ENCODE measurements around the gene BCL2L12.

BCL2L12 gene

GRCh38 chr19:49651029-49651819 is 14.5 kb upstream of the BCL2L12 start:
- TF ChIP-seq FOXP2 (optimal IDR thresholded peaks at IDR 0.05; ENCODE audit: borderline replicate concordance, extremely low read depth, extremely low read length, insufficient read depth) (no peak), TAF1 (IDR thresholded peaks at IDR 0.05; ENCODE audit: borderline replicate concordance, insufficient read depth, low read length) (no peak), POLR2AphosphoS5 (IDR thresholded peaks at IDR 0.05; ENCODE audit: low read depth, low read length) (no peak), SIN3A (IDR thresholded peaks at IDR 0.05; ENCODE audit: borderline replicate concordance, insufficient read depth, low read length) (no peak), REST (IDR thresholded peaks at IDR 0.05; ENCODE audit: insufficient read depth in 1 of 2, low read depth in 2 of 2, low read length in 2 of 2) (no peak)

GRCh38 chr19:49651820-49652550 is 13.7 kb upstream of the BCL2L12 start:
- TF ChIP-seq POLR2AphosphoS5 (IDR thresholded peaks at IDR 0.05; ENCODE audit: low read depth, low read length): no peak
- TF ChIP-seq TAF1 (IDR thresholded peaks at IDR 0.05; ENCODE audit: borderline replicate concordance, insufficient read depth, low read length): no peak
- no peak for TF ChIP-seq FOXP2 (optimal IDR thresholded peaks at IDR 0.05; ENCODE audit: borderline replicate concordance, extremely low read depth, extremely low read length, insufficient read depth)
- no peak for TF ChIP-seq SIN3A (IDR thresholded peaks at IDR 0.05; ENCODE audit: borderline replicate concordance, insufficient read depth, low read length)
- no peak for TF ChIP-seq REST (IDR thresholded peaks at IDR 0.05; ENCODE audit: insufficient read depth in 1 of 2, low read depth in 2 of 2, low read length in 2 of 2)

- TF ChIP-seq FOXP2 (optimal IDR thresholded peaks at IDR 0.05; ENCODE audit: borderline replicate concordance, extremely low read depth, extremely low read length, insufficient read depth) (no peak), REST (IDR thresholded peaks at IDR 0.05; ENCODE audit: insufficient read depth in 1 of 2, low read depth in 2 of 2, low read length in 2 of 2) (no peak), POLR2AphosphoS5 (IDR thresholded peaks at IDR 0.05; ENCODE audit: low read depth, low read length) (0 out of 2 replicates have a peak, but pooled peaks have one; percentile 33), SIN3A (IDR thresholded peaks at IDR 0.05; ENCODE audit: borderline replicate concordance, insufficient read depth, low read length) (no peak), TAF1 (IDR thresholded peaks at IDR 0.05; ENCODE audit: borderline replicate concordance, insufficient read depth, low read length) (no peak)
Observed at GRCh38 chr19:49652551-49653465, 12.9 kb upstream of the BCL2L12 start.

- TF ChIP-seq TAF1 (IDR thresholded peaks at IDR 0.05; ENCODE audit: borderline replicate concordance, insufficient read depth, low read length) (no peak), SIN3A (IDR thresholded peaks at IDR 0.05; ENCODE audit: borderline replicate concordance, insufficient read depth, low read length) (no peak), POLR2AphosphoS5 (IDR thresholded peaks at IDR 0.05; ENCODE audit: low read depth, low read length) (no peak), FOXP2 (optimal IDR thresholded peaks at IDR 0.05; ENCODE audit: borderline replicate concordance, extremely low read depth, extremely low read length, insufficient read depth) (no peak), REST (IDR thresholded peaks at IDR 0.05; ENCODE audit: insufficient read depth in 1 of 2, low read depth in 2 of 2, low read length in 2 of 2) (no peak)
Observed at GRCh38 chr19:49653466-49653806, 12.3 kb upstream of the BCL2L12 start.

Data from PFSK-1 (cell line).